ENCODE data around the gene MITF. TPM values are rescaled to one million over a fixed set of nuclear protein-coding genes. Genes with fewer than 3 reads are reported as not detected.

Gene MITF
- total RNA-seq, 1 donor from 2014 or later, result 5.7 TPM

GRCh38 chr3:69999140-70000027 is 260.1 kb downstream of the MITF start, which contains the start of gene SAMMSON:
TSS of gene SAMMSON (plus strand) at chr3:69999733.
- Mint-ChIP-seq H3K4me3 (ENCODE audit: unreplicated experiment) (peak within 1 kb of the TSS; percentile 5), H3K27me3 (ENCODE audit: low read depth) (no peaks in the 10 kb centered on the region), H3K9me3 (ENCODE audit: low read depth) (peaks cover 3% of the 10 kb centered on the region), H3K27ac (ENCODE audit: unreplicated experiment) (peak within 1 kb of the TSS; percentile 81), H3K4me1 (ENCODE audit: low read depth) (peaks cover 28% of the 10 kb centered on the region), H3K36me3 (ENCODE audit: low read depth) (no peaks in the 10 kb centered on the region)
- no peak for DNase-seq (ENCODE audit: low spot score)
- TF ChIP-seq CTCF (IDR thresholded peaks at IDR 0.05), result no peak

- no peak overlapping the region for H3K27ac Mint-ChIP-seq (ENCODE audit: unreplicated experiment)
- DNase-seq (ENCODE audit: low spot score), result no peak
- peaks cover 28% of the 10 kb centered on the region for H3K4me1 Mint-ChIP-seq (ENCODE audit: low read depth)
- no peaks in the 10 kb centered on the region for H3K27me3 Mint-ChIP-seq (ENCODE audit: low read depth)
- H3K36me3 Mint-ChIP-seq (ENCODE audit: low read depth), result no peaks in the 10 kb centered on the region
- no peak for TF ChIP-seq CTCF (IDR thresholded peaks at IDR 0.05)
- no peak overlapping the region for H3K4me3 Mint-ChIP-seq (ENCODE audit: unreplicated experiment)
- peaks cover 3% of the 10 kb centered on the region for H3K9me3 Mint-ChIP-seq (ENCODE audit: low read depth)
These were observed 260.8 kb downstream of the MITF start for GRCh38 chr3:70000028-70000410.

- DNase-seq (ENCODE audit: low spot score), result no peak
- H3K9me3 Mint-ChIP-seq (ENCODE audit: low read depth), result peaks cover 3% of the 10 kb centered on the region
- H3K4me3 Mint-ChIP-seq (ENCODE audit: unreplicated experiment), result no peak overlapping the region
- TF ChIP-seq CTCF (IDR thresholded peaks at IDR 0.05), result no peak
- peaks cover 28% of the 10 kb centered on the region for H3K4me1 Mint-ChIP-seq (ENCODE audit: low read depth)
- H3K27ac Mint-ChIP-seq (ENCODE audit: unreplicated experiment), result no peak overlapping the region
- H3K36me3 Mint-ChIP-seq (ENCODE audit: low read depth), result no peaks in the 10 kb centered on the region
- no peaks in the 10 kb centered on the region for H3K27me3 Mint-ChIP-seq (ENCODE audit: low read depth)
These were observed 261.4 kb downstream of the MITF start for GRCh38 chr3:70000563-70001081.

GRCh38 chr3:70003119-70003518 is 263.9 kb downstream of the MITF start:
- Mint-ChIP-seq H3K4me3 (ENCODE audit: unreplicated experiment) (no peak overlapping the region), H3K4me1 (ENCODE audit: low read depth) (peaks cover 17% of the 10 kb centered on the region), H3K36me3 (ENCODE audit: low read depth) (no peaks in the 10 kb centered on the region), H3K27ac (ENCODE audit: unreplicated experiment) (no peak overlapping the region), H3K9me3 (ENCODE audit: low read depth) (peaks cover 5% of the 10 kb centered on the region), H3K27me3 (ENCODE audit: low read depth) (no peaks in the 10 kb centered on the region)
- no peak for DNase-seq (ENCODE audit: low spot score)
- TF ChIP-seq CTCF (IDR thresholded peaks at IDR 0.05), result no peak

- no peak for DNase-seq (ENCODE audit: low spot score)
- peaks cover 5% of the 10 kb centered on the region for H3K9me3 Mint-ChIP-seq (ENCODE audit: low read depth)
- no peak overlapping the region for H3K27ac Mint-ChIP-seq (ENCODE audit: unreplicated experiment)
- H3K4me1 Mint-ChIP-seq (ENCODE audit: low read depth), result peaks cover 5% of the 10 kb centered on the region
- H3K27me3 Mint-ChIP-seq (ENCODE audit: low read depth), result no peaks in the 10 kb centered on the region
- no peak overlapping the region for H3K4me3 Mint-ChIP-seq (ENCODE audit: unreplicated experiment)
- no peak for TF ChIP-seq CTCF (IDR thresholded peaks at IDR 0.05)
- no peaks in the 10 kb centered on the region for H3K36me3 Mint-ChIP-seq (ENCODE audit: low read depth)
These were observed 266.8 kb downstream of the MITF start for GRCh38 chr3:70006089-70006488.
